Esophagus squamous epithelium (tissue), 5 donors: ENCODE data around the gene CWC27. TPM values are rescaled to one million over a fixed set of nuclear protein-coding genes. Genes with fewer than 3 reads are reported as not detected.

Experiments used
- DNase-seq: peaks from one replicate; lab custom pipeline; 2025; lab: John Stamatoyannopoulos, UW
- H3K27ac ChIP-seq, 4 donors: fragments of 200-600 bp; sonication (generic); one replicate each; pipeline ENCODE4 v1.5.1; 2016 to 2019; ENCODE audit warnings: mild to moderate bottlenecking in 1 of 4
- H3K27me3 ChIP-seq, 4 donors: fragments of 200-600 bp; sonication (generic); 1 replicate in 3 of 4; 2 replicates in 1 of 4; pipeline versions ENCODE4 v1.5.1 to v1.6.0; 2017 to 2021; ENCODE audit warnings: antibody characterized with exemption in 1 of 4
- H3K36me3 ChIP-seq, 3 donors: fragments of 200-600 bp; sonication (generic); one replicate each; pipeline ENCODE4 v1.5.1; 2016 to 2019
- H3K4me1 ChIP-seq, 3 donors: fragments of 200-600 bp; sonication (generic); one replicate each; pipeline ENCODE4 v1.5.1; 2017 to 2019
- H3K4me3 ChIP-seq, 4 donors: fragments of 200-600 bp; sonication (generic); 1 replicate in 3 of 4; 2 replicates in 1 of 4; pipeline ENCODE4 v1.5.1; 2016 to 2019; ENCODE audit warnings: mild to moderate bottlenecking in 2 of 4, moderate library complexity in 1 of 4
- H3K9me3 ChIP-seq, 3 donors: fragments of 200-600 bp; sonication (generic); one replicate each; pipeline ENCODE4 v1.5.1; 2016 to 2019
- POLR2A ChIP-seq, 4 donors: fragments of 450-650 bp; IDR thresholded peaks; one replicate each; pipeline ENCODE4 v1.6.1; 2017; ENCODE audit warnings: antibody characterized with exemption in 4 of 4, mild to moderate bottlenecking in 4 of 4, moderate library complexity in 3 of 4
- WGBS, 2 donors: methylation state at CpG; one replicate each; pipeline ENCODE4 v1.1.5; 2018; 5-methylcytosine and 5-hydroxymethylcytosine counted together
- intact Hi-C: fragments of 100-400 bp; cut with DNase I; formaldehyde crosslinking; loops from one replicate; pipeline ENCODE4 v1.15.0; 2022
- total RNA-seq, 4 donors: library from RNA; depleted of rRNA; stranded (reverse); fragments of >200 nt; gene quantifications; one replicate each; pipeline ENCODE4 v1.1.0, GENCODE V29; 2016
- TF ChIP-seq, protein P1 (sequence below), 6 experiments: fragments of 450-650 bp in 4 of 6; fragments of 200-600 bp in 2 of 6; sonication (generic) in 2 of 6; IDR thresholded peaks; one replicate each; pipeline ENCODE4 v1.5.1; 2016 to 2019; ENCODE audit warnings: antibody characterized with exemption in 6 of 6, mild to moderate bottlenecking in 4 of 6, moderate library complexity in 4 of 6
- donor health status: DM: yes; HTN: yes; CAD: no.

The CWC27 gene
- total RNA-seq, 4 donors from 2014 or later: 9.9 to 15.6 (median 12.1) TPM

DNA sequence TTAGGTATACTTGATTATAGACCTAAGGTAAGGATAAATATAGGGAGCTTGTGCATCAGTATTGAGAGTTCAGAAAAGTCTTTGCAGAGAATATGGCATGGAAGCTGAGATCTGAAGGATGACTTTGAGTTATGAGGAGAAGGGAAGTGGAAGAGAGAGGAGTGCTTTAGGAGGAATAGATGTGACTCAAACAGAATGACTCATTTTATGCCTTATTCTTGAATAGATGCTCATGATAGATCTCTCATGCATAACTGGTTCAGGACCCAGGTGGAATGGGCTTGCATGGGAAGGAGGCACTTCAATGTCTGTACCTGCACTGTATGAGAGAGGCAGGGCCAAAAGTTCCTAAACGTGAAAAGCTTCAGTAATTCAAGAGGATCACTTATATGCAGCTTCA, 103.3 kb downstream of the CWC27 start:
- no peaks in the 10 kb centered on the region for H3K4me1 ChIP-seq
- H3K4me3 ChIP-seq: no peak overlapping the region
- TF ChIP-seq, protein P1, sequence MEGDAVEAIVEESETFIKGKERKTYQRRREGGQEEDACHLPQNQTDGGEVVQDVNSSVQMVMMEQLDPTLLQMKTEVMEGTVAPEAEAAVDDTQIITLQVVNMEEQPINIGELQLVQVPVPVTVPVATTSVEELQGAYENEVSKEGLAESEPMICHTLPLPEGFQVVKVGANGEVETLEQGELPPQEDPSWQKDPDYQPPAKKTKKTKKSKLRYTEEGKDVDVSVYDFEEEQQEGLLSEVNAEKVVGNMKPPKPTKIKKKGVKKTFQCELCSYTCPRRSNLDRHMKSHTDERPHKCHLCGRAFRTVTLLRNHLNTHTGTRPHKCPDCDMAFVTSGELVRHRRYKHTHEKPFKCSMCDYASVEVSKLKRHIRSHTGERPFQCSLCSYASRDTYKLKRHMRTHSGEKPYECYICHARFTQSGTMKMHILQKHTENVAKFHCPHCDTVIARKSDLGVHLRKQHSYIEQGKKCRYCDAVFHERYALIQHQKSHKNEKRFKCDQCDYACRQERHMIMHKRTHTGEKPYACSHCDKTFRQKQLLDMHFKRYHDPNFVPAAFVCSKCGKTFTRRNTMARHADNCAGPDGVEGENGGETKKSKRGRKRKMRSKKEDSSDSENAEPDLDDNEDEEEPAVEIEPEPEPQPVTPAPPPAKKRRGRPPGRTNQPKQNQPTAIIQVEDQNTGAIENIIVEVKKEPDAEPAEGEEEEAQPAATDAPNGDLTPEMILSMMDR (IDR thresholded peaks at IDR 0.05): no peak
- TF ChIP-seq POLR2A (IDR thresholded peaks at IDR 0.05): no peak
- no peaks in the 10 kb centered on the region for H3K36me3 ChIP-seq
- WGBS, 2 donors: 47 to 67% methylated on average over 1 of the region's 1 CpG
- intact Hi-C loops: no loop called here
- no peaks in the 10 kb centered on the region for H3K9me3 ChIP-seq
- no peaks in the 10 kb centered on the region for H3K27me3 ChIP-seq
- DNase-seq: no peak
- no peak overlapping the region for H3K27ac ChIP-seq

DNA sequence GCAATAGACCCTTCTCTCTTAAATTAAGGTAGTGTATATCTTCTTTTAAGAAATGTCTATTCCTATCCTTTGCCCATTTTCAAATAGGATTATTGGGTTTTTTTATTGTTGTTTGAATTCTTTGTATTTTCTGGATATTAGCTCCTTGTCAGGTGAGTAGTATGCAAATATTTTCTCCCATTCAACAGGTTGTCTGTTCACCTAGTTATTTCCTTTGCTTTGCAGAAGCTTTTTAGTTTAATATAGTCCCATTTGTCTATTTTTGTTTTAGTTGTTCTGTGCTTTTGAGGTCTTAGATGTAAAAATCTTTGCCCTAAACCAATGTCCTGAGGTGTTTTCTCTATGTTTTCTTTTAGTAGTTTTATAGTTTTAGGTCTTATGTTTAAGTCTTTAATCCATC, 104.7 kb downstream of the CWC27 start:
- no peaks in the 10 kb centered on the region for H3K36me3 ChIP-seq
- DNase-seq: no peak
- H3K27me3 ChIP-seq: no peaks in the 10 kb centered on the region
- no peak overlapping the region for H3K4me3 ChIP-seq
- H3K4me1 ChIP-seq: no peaks in the 10 kb centered on the region
- no peak for TF ChIP-seq POLR2A (IDR thresholded peaks at IDR 0.05)
- TF ChIP-seq, protein P1 (IDR thresholded peaks at IDR 0.05): no peak
- no peaks in the 10 kb centered on the region for H3K9me3 ChIP-seq
- no peak overlapping the region for H3K27ac ChIP-seq
- intact Hi-C loops: no loop called here

DNA sequence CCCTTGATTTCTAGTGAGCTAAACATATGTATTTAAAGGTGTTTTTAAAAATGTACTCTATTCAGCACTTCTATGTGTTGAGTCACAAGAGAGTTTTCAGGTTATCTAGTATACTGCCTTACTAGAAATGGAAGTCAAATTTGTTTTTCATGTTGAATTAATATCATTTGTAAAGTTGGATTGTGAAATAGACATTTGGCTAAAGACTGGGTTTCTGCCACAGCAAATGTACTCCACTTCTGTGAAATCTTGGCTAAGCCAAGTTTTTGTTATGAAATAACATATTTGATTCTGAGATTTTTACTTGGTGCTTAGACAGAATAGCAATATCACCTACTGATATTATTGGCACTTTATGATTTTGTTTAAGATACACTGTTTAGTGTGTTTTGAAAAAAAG, 106.0 kb downstream of the CWC27 start:
- Histone ChIP-seq H3K4me1 (no peaks in the 10 kb centered on the region), H3K36me3 (no peaks in the 10 kb centered on the region), H3K27me3 (no peaks in the 10 kb centered on the region), H3K4me3 (no peak overlapping the region), H3K27ac (no peak overlapping the region), H3K9me3 (no peaks in the 10 kb centered on the region)
- no peak for DNase-seq
- TF ChIP-seq, protein P1 (IDR thresholded peaks at IDR 0.05): no peak
- TF ChIP-seq POLR2A (IDR thresholded peaks at IDR 0.05): no peak
- intact Hi-C loops: no loop called here

DNA sequence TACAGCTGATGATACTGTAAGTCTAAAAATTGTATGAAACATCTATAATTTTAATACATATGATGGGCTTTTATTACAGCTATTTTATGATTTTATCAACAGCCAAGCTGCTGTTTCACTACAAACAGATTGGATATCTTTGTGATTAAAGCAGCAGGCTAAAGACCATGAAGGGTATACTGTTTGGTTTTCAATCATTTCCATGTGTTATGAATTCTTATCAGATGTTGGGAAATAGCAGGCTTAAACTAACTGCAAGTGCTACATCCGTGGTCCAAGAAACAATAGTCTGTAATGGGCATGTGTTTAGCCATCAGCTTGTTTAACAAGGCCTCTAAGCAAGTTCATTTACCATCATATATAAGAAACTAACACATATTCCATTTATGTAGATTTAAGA, 107.5 kb downstream of the CWC27 start:
- Histone ChIP-seq H3K27me3 (no peaks in the 10 kb centered on the region), H3K4me3 (no peak overlapping the region), H3K9me3 (no peaks in the 10 kb centered on the region), H3K36me3 (no peaks in the 10 kb centered on the region), H3K4me1 (no peaks in the 10 kb centered on the region), H3K27ac (no peak overlapping the region)
- intact Hi-C loops: no loop called here
- DNase-seq: no peak
- 56 to 69% methylated on average over 1 of the region's 1 CpG for WGBS, 2 donors
- TF ChIP-seq, protein P1 (IDR thresholded peaks at IDR 0.05): no peak
- no peak for TF ChIP-seq POLR2A (IDR thresholded peaks at IDR 0.05)

DNA sequence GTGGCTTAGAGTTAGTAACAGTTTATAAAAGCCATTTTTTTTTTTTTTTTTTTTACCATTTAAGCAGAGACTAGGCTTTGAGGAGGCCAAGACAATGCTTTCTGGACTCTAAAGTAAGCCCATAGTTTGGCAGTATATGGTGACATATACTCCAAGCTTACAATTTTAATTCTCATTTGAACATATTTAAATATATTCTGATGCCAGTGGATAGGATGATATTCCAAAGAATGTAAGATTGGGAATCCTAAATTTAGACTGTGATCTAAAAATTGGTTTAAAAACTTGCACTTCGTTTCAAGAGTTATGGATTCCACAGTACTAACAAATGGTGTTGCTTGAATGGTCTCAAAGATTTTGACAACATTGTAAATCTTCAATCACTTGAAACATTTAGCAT, 112.1 kb downstream of the CWC27 start:
- Histone ChIP-seq H3K4me1 (peaks cover 0 to 4% (median 0%) of the 10 kb centered on the region in 3 donors), H3K27ac (no peak overlapping the region), H3K27me3 (no peaks in the 10 kb centered on the region), H3K4me3 (no peak overlapping the region), H3K36me3 (no peaks in the 10 kb centered on the region), H3K9me3 (no peaks in the 10 kb centered on the region)
- TF ChIP-seq, protein P1 (IDR thresholded peaks at IDR 0.05): no peak
- no peak for TF ChIP-seq POLR2A (IDR thresholded peaks at IDR 0.05)
- WGBS, 2 donors: 74 to 81% methylated on average over 1 of the region's 1 CpG
- DNase-seq: no peak
- intact Hi-C loops: no loop called here
